ENCODE data around the gene AP3D1. TPM values are rescaled to one million over a fixed set of nuclear protein-coding genes. Genes with fewer than 3 reads are reported as not detected.
A peak's percentile ranks its signal among the peaks of the same experiment; 100 is the strongest.

Gene AP3D1
- total RNA-seq, 4 donors from 2014 or later = 71.0 to 139 (median 99.0) TPM

DNA sequence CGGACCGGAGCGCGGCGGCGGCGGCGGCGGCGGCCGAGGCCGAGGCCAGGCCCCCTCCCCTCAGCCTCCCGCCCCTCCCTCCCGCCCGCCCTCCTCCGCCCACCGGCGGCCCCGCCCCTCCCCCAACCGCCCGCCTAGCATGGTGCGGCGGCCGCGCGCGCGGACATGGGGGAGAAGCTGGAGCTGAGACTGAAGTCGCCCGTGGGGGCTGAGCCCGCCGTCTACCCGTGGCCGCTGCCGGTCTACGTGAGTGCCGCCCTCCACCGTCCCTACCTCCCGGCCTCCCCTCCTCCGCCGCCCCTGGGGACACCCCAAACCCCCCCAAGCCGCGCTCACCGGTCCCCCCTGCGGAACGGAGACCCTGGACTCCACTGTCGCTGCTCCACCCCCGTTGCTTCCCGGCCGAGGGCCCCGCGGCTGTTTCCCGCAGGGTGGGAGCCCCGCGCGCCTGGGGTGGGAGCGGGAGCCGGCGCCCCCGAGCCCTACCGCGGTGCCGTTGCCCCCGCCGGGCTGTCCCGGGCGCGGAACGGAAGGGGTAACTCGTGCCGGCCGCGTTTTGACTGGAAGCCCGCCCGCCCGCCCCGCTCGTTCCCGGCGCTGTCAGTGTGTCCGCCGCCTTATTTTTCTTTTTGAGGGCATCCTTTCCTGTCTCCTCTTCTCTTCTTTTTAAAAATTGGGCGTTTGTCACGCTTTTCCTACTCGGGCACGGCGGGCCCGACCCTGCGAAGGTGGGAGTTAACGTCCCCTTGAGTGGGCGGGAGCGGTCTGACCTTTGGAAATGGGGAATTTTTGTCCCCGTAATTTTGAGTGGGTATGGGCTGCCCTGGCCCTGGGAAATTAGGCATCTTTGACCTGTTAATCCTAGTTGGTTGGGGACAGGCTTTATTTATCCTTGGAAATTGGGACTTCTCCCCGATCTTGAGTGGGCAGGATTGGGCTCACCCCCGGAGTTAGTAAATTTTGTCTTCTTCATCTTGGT, 12.9 kb upstream of the AP3D1 start:
- intact Hi-C loops (cut with DNase I; ENCODE audit: low total_unique reads) = loop anchor here (10.0 kb wide), 2 partner anchors 920 to 1810 kb away; partner anchors contain the start of genes ATP5F1D, DAPK3 and MIDN

DNA sequence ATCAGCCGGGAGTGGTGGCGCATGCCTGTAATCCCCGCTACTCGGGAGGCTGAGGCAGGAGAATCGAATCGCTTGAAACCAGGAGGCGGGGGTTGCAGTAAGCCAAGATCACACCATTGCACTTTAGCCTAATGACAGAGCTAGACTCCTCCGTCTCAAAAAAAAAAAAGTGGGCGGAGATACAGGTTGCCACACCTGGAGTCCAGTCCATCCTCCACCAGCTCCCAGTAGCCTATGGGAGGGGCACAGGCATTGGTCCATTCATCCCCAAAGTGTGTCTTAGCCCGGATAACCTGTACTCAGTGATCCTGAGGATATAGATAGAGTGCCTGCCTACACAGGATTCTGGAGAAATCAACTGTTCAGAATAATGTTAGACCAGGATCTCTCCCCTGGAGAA, 9.0 kb upstream of the AP3D1 start:
- DNase-seq (no peak), ATAC-seq (no peak)
- H3K27me3 ChIP-seq = no peaks in the 10 kb centered on the region
- in situ Hi-C loops (cut with MboI; ENCODE audit: low sequenced_read_pairs in 4 of 4) (no loop called here), intact Hi-C loops (cut with DNase I; ENCODE audit: low total_unique reads) (loop anchor here (10.0 kb wide), 2 partner anchors 916 to 1814 kb away; partner anchors contain the start of genes ATP5F1D, DAPK3 and MIDN)
- no peak overlapping the region for H3K4me3 ChIP-seq
- no peaks in the 10 kb centered on the region for H3K9me3 ChIP-seq
- H3K27ac ChIP-seq = no peak overlapping the region
- H3K4me1 ChIP-seq = peaks cover 8 to 13% of the 10 kb centered on the region in 2 donors
- no peaks in the 10 kb centered on the region for H3K36me3 ChIP-seq
- no peak for TF ChIP-seq POLR2A (IDR thresholded peaks at IDR 0.05)
- TF ChIP-seq, protein P1, sequence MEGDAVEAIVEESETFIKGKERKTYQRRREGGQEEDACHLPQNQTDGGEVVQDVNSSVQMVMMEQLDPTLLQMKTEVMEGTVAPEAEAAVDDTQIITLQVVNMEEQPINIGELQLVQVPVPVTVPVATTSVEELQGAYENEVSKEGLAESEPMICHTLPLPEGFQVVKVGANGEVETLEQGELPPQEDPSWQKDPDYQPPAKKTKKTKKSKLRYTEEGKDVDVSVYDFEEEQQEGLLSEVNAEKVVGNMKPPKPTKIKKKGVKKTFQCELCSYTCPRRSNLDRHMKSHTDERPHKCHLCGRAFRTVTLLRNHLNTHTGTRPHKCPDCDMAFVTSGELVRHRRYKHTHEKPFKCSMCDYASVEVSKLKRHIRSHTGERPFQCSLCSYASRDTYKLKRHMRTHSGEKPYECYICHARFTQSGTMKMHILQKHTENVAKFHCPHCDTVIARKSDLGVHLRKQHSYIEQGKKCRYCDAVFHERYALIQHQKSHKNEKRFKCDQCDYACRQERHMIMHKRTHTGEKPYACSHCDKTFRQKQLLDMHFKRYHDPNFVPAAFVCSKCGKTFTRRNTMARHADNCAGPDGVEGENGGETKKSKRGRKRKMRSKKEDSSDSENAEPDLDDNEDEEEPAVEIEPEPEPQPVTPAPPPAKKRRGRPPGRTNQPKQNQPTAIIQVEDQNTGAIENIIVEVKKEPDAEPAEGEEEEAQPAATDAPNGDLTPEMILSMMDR (IDR thresholded peaks at IDR 0.05 in 4 of 5, conservative IDR thresholded peaks at IDR 0.05 in 1 of 5) = no peak

More for the DNA sequence above, 12.9 kb upstream of the AP3D1 start:
- peak; percentile 28 to 33 for ATAC-seq
- no peaks in the 10 kb centered on the region for H3K36me3 ChIP-seq
- DNase-seq = no peak
- peaks cover 42 to 48% of the 10 kb centered on the region in 2 donors for H3K4me1 ChIP-seq
- peak overlapping the region; percentile 99 to 100 (median 99) for H3K27ac ChIP-seq
- H3K9me3 ChIP-seq = no peaks in the 10 kb centered on the region
- in situ Hi-C loops (cut with MboI; ENCODE audit: low sequenced_read_pairs in 4 of 4) = no loop called here
- no peaks in the 10 kb centered on the region for H3K27me3 ChIP-seq
- TF ChIP-seq POLR2A (IDR thresholded peaks at IDR 0.05) = peak in 1 of 2 donors; percentile 40
- TF ChIP-seq, protein P1 (IDR thresholded peaks at IDR 0.05 in 4 of 5, conservative IDR thresholded peaks at IDR 0.05 in 1 of 5) = no peak
- peak overlapping the region; percentile 92 to 96 (median 94) for H3K4me3 ChIP-seq

DNA sequence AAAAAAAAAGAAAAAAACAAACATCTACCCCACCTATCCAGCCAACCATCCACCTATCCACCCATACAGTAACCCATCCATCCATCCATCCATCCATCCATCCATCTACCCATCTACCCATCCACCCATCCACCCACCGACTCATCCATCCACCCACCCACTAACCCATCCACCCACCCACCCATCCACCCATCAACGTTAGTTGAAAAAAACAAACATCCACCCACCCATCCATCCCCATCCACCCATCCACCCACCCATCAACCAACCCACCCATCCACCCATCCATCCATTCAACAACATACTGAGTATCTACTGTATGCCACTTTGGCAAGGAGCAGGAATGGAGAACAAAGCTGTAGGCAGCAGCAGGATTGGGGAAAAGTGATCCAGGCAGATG, 6.1 kb upstream of the AP3D1 start:
- H3K4me1 ChIP-seq = no peaks in the 10 kb centered on the region
- intact Hi-C loops (cut with DNase I; ENCODE audit: low total_unique reads) (loop anchor here (5.0 kb wide), 1 partner anchor 235 kb away; no protein-coding TSS in a partner anchor), in situ Hi-C loops (cut with MboI; ENCODE audit: low sequenced_read_pairs in 4 of 4) (loop anchor here in 2 of 4 donors (5.0 to 10.0 kb wide), 5 partner anchors 65 to 237 kb away; partner anchors contain the start of genes LSM7 (in 1 of the 2), PLEKHJ1 (in 1 of the 2), SF3A2 (in 1 of the 2) and SPPL2B (in 1 of the 2))
- no peaks in the 10 kb centered on the region for H3K36me3 ChIP-seq
- DNase-seq (no peak), ATAC-seq (no peak)
- H3K9me3 ChIP-seq = no peaks in the 10 kb centered on the region
- no peaks in the 10 kb centered on the region for H3K27me3 ChIP-seq
- H3K4me3 ChIP-seq = no peak overlapping the region
- H3K27ac ChIP-seq = no peak overlapping the region
- TF ChIP-seq POLR2A (IDR thresholded peaks at IDR 0.05) = no peak
- TF ChIP-seq, protein P1 (IDR thresholded peaks at IDR 0.05 in 4 of 5, conservative IDR thresholded peaks at IDR 0.05 in 1 of 5) = no peak

DNA sequence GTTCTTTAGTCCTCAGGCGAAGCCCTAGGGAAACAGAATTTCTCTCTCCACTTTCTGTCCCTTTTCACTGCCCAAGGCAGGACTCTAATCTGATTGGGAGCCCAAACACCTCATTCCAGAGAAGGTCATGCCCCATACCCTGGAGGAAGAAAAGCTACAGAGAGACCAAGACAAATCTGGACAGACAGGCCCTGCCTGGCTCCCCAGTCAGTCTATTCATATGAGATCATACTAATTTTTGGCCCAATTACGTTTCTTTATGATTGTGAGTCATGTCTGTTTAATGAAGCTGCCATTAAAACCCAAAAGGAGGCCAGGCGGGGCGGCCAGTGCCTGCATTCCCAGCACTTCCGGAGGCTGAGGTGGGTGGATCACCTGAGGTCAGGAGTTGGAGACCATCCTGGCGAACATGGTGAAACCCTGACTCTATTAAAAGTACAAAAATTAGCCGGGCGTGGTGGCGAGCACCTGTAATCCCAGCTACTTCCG, 3.3 kb upstream of the AP3D1 start:
- Histone ChIP-seq H3K36me3 (no peaks in the 10 kb centered on the region), H3K4me3 (no peak overlapping the region), H3K4me1 (peaks cover 11 to 13% of the 10 kb centered on the region in 2 donors), H3K9me3 (no peaks in the 10 kb centered on the region), H3K27me3 (no peaks in the 10 kb centered on the region), H3K27ac (no peak overlapping the region)
- in situ Hi-C loops (cut with MboI; ENCODE audit: low sequenced_read_pairs in 4 of 4) = loop anchor here in 2 of 4 donors (5.0 to 10.0 kb wide), 5 partner anchors 68 to 240 kb away; partner anchors contain the start of genes LSM7 (in 1 of the 2), PLEKHJ1 (in 1 of the 2), SF3A2 (in 1 of the 2) and SPPL2B (in 1 of the 2)
- DNase-seq = no peak
- no peak for ATAC-seq
- intact Hi-C loops (cut with DNase I; ENCODE audit: low total_unique reads) = loop anchor here (5.0 kb wide), 2 partner anchors 238 to 458 kb away; no protein-coding TSS in a partner anchor
- TF ChIP-seq POLR2A (IDR thresholded peaks at IDR 0.05) = no peak
